IMR-90 (cell line): ENCODE measurements around the gene MMD2.

Experiments used
- BHLHE40 ChIP-seq: fragments of 150-350 bp; IDR thresholded peaks from 2 replicates; pipeline ENCODE4 v1.6.1; 2016; ENCODE audit warnings: mild to moderate bottlenecking, low read depth, low read length
- CTCF ChIP-seq: conservative IDR thresholded peaks from 2 replicates; pipeline ENCODE4 v1.5.1; 2012; ENCODE audit warnings: mild to moderate bottlenecking, low read depth, low read length, improper control_type of control experiment
- FOS ChIP-seq: fragments of 150-350 bp; IDR thresholded peaks from 2 replicates; pipeline ENCODE4 v1.6.1; 2016; ENCODE audit warnings: low read depth, low read length
- MAFK ChIP-seq: IDR thresholded peaks from 2 replicates; pipeline ENCODE4 v1.6.1; 2012; ENCODE audit warnings: low read depth, low read length, improper control_type of control experiment
- POLR2A ChIP-seq: IDR thresholded peaks from 2 replicates; pipeline ENCODE4 v1.6.1; 2012; ENCODE audit warnings: mild to moderate bottlenecking, low read depth, low read length
- RAD21 ChIP-seq: IDR thresholded peaks from 2 replicates; pipeline ENCODE4 v1.6.1; 2012; ENCODE audit warnings: low read length, improper control_type of control experiment
- RCOR1 ChIP-seq: IDR thresholded peaks from 2 replicates; pipeline ENCODE4 v1.6.1; 2012; ENCODE audit warnings: mild to moderate bottlenecking, low read length, improper control_type of control experiment; ENCODE audit not compliant: insufficient replicate concordance
- USF2 ChIP-seq: fragments of 150-350 bp; IDR thresholded peaks from 2 replicates; pipeline ENCODE4 v1.6.1; 2017; ENCODE audit warnings: mild to moderate bottlenecking, antibody characterized with exemption, low read length, low read depth

GRCh38 chr7:4958477-4959301 is at the start of gene MMD2:
- TF ChIP-seq POLR2A, result no peak
- TF ChIP-seq CTCF, result no peak
- TF ChIP-seq MAFK, result no peak
- no peak for TF ChIP-seq RAD21
- no peak for TF ChIP-seq USF2
- TF ChIP-seq RCOR1, result no peak
- no peak for TF ChIP-seq FOS
- no peak for TF ChIP-seq BHLHE40
